Measurements from ENCODE around the gene WBP11.

- TF ChIP-seq POLR2A (IDR thresholded peaks at IDR 0.05; ENCODE audit: low read depth, low read length) (no peak), POLR2AphosphoS5 (IDR thresholded peaks at IDR 0.05; ENCODE audit: low read depth, low read length) (no peak), TAF1 (IDR thresholded peaks at IDR 0.05; ENCODE audit: borderline replicate concordance, low read depth, low read length) (no peak)
Measured at GRCh38 chr12:14850929-14851663, 47.8 kb upstream of the WBP11 start.

All from GM12892 (cell line).